Stomach (tissue), 4 donors: ENCODE data around the gene VIT.

Experiments used
- EP300 ChIP-seq: sonication (generic); formaldehyde crosslinking; IDR thresholded peaks from one replicate; pipeline ENCODE4 v1.6.1; 2017; ENCODE audit warnings: antibody characterized with exemption
- POLR2A ChIP-seq, 4 donors: fragments of 450-650 bp; IDR thresholded peaks; one replicate each; pipeline ENCODE4 v1.6.1; 2016; ENCODE audit warnings: antibody characterized with exemption in 4 of 4, control low read depth in 2 of 4, mild to moderate bottlenecking in 1 of 4, moderate library complexity in 1 of 4
- POLR2AphosphoS5 ChIP-seq, 3 donors: sonication (generic); formaldehyde crosslinking; IDR thresholded peaks; one replicate each; pipeline ENCODE4 v1.6.1; 2016; ENCODE audit warnings: antibody characterized with exemption in 3 of 3
- TF ChIP-seq, protein P1 (sequence below), 7 experiments: fragments of 450-650 bp in 4 of 7; fragments of 200-600 bp in 3 of 7; sonication (generic) in 3 of 7; IDR thresholded peaks; one replicate each; pipeline ENCODE4 v1.5.1; 2016 to 2019; ENCODE audit warnings: antibody characterized with exemption in 7 of 7, control low read depth in 2 of 7, mild to moderate bottlenecking in 1 of 7

DNA sequence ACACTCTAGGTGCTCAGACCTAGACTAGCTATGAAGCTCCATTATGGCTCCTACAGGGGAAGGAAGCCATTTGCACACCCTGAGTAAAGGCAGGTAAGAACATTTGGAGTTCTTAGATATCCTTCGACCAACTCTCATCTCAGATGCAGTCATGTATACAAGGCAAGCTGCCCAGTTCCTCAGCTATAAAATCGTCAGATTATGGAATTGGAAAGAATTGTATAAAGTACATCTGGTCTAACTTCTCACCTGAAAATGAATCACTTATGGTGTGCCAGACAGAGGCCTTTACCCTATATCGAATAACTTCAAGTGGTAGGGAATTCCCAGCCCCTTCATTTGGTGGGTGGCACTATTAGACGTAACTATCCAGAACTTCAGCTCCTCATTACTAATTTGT is 79.3 kb downstream of the VIT start:
- TF ChIP-seq POLR2A (IDR thresholded peaks at IDR 0.05), result no peak
- no peak for TF ChIP-seq POLR2AphosphoS5 (IDR thresholded peaks at IDR 0.05)
- TF ChIP-seq, protein P1, sequence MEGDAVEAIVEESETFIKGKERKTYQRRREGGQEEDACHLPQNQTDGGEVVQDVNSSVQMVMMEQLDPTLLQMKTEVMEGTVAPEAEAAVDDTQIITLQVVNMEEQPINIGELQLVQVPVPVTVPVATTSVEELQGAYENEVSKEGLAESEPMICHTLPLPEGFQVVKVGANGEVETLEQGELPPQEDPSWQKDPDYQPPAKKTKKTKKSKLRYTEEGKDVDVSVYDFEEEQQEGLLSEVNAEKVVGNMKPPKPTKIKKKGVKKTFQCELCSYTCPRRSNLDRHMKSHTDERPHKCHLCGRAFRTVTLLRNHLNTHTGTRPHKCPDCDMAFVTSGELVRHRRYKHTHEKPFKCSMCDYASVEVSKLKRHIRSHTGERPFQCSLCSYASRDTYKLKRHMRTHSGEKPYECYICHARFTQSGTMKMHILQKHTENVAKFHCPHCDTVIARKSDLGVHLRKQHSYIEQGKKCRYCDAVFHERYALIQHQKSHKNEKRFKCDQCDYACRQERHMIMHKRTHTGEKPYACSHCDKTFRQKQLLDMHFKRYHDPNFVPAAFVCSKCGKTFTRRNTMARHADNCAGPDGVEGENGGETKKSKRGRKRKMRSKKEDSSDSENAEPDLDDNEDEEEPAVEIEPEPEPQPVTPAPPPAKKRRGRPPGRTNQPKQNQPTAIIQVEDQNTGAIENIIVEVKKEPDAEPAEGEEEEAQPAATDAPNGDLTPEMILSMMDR (IDR thresholded peaks at IDR 0.05), result no peak
- no peak for TF ChIP-seq EP300
